GM12874 (cell line): Measurements from ENCODE around the gene C4orf51.

Experiments
- CTCF ChIP-seq: IDR thresholded peaks from 2 replicates; pipeline ENCODE4 v1.5.1; 2011; ENCODE audit warnings: low read depth, mild to moderate bottlenecking, control low read depth, low read length, moderate library complexity; ENCODE audit not compliant: insufficient read depth

C4orf51 gene

GRCh38 chr4:145709843-145710242 is 29.9 kb downstream of the C4orf51 start:
- no peak for TF ChIP-seq CTCF

- TF ChIP-seq CTCF = no peak
Observed at GRCh38 chr4:145716200-145716599, 36.3 kb downstream of the C4orf51 start.

GRCh38 chr4:145716661-145717200 is 36.8 kb downstream of the C4orf51 start:
- TF ChIP-seq CTCF = no peak

DNA sequence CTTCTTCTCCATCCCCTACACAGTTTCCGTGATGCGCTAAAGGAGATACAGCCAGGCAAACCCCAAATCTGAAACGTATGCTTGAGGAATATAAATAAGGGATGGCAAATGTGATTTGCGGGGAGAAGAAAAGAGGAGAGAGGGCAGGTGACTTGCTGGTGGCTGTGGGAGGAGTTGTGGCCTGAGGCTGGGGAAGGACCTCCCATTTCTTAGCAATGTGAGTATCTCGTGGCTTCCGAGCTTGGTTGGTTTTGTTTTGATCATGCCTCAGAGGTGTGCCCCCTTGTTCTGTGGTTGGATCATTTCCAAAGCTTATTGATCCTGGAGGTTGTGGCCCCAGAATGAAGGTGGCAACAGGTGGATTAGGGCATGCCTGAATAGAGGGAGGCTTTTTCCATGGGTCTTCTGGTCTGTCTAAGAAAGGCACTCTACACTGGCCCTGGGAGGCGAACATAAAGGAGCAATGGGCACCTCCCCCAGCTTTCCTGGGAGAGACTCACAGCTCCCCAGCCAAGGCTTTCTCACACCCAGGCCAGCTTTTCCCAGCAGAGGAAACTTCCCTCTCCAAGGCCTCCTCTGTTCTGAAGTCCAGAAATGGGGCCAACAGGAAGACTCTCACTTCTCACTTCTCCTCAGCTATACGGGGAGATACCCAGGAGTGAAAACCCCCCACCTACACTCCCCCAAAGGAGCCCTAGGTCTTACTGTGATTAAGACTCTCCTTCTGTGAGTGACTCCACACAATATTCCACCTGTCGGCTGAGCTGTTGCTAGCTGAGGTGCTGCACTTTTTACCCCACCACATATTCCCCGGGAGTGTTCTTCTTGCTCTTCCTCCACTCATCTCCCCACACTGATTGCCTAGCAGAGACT is 40.0 kb downstream of the C4orf51 start:
- no peak for TF ChIP-seq CTCF

GRCh38 chr4:145720656-145721055 is 40.7 kb downstream of the C4orf51 start:
- TF ChIP-seq CTCF = no peak

DNA sequence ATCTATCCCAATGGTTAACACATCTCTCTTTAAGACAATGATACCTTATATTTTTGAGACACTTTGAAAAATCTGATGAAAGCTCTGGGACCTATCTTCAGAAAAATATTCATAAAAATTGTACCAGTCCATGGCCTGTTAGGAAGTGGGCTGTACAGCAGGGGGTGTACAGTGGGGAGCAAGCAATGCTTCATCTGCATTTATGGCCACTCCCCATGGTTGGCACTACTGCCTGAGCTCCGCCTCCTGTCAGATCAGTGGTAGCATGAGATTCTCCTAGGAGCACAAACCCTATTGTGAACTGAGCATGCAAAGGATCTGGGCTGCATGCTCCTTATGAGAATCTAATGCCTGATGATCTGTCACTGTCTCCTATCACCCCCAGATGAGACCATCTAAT is 42.6 kb downstream of the C4orf51 start:
- no peak for TF ChIP-seq CTCF

GRCh38 chr4:145723336-145723735 is 43.4 kb downstream of the C4orf51 start:
- TF ChIP-seq CTCF = no peak
